ENCODE data around the gene OR13C5. TPM values are rescaled to one million over a fixed set of nuclear protein-coding genes. Genes with fewer than 3 reads are reported as not detected.

Gene OR13C5
- total RNA-seq, 3 donors from 2014 or later: not detected

DNA sequence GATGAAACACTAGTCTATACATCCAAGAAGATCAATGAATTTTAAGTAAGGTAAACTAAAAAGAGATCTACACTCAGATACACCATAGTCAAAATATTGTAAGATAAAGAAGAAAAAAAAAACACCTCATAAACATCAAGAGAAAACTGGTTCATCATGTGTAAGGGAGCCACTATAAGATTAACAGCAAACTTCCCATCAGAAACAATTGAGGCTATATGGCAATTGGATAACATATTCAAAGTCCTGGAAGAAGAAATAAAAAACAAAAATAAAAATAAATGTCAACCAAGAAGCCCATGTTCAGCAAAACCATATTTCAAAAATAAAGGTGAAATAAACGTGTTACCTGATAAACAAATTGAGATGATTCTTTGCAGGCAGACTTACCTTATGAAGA lies 26.6 kb downstream of the OR13C5 start:
- H3K4me1 ChIP-seq: no peaks in the 10 kb centered on the region
- intact Hi-C loops (cut with DNase I; ENCODE audit: low total_unique reads): no loop called here
- no peak for DNase-seq (ENCODE audit: low spot score in 2 of 2)
- TF ChIP-seq POLR2A (IDR thresholded peaks at IDR 0.05): no peak
- TF ChIP-seq, protein P1, sequence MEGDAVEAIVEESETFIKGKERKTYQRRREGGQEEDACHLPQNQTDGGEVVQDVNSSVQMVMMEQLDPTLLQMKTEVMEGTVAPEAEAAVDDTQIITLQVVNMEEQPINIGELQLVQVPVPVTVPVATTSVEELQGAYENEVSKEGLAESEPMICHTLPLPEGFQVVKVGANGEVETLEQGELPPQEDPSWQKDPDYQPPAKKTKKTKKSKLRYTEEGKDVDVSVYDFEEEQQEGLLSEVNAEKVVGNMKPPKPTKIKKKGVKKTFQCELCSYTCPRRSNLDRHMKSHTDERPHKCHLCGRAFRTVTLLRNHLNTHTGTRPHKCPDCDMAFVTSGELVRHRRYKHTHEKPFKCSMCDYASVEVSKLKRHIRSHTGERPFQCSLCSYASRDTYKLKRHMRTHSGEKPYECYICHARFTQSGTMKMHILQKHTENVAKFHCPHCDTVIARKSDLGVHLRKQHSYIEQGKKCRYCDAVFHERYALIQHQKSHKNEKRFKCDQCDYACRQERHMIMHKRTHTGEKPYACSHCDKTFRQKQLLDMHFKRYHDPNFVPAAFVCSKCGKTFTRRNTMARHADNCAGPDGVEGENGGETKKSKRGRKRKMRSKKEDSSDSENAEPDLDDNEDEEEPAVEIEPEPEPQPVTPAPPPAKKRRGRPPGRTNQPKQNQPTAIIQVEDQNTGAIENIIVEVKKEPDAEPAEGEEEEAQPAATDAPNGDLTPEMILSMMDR (IDR thresholded peaks at IDR 0.05): no peak
- peaks cover 0 to 15% of the 10 kb centered on the region in 2 donors for H3K9me3 ChIP-seq
- H3K27me3 ChIP-seq: no peaks in the 10 kb centered on the region
- no peaks in the 10 kb centered on the region for H3K36me3 ChIP-seq
- no peak overlapping the region for H3K27ac ChIP-seq
- H3K4me3 ChIP-seq: no peak overlapping the region

DNA sequence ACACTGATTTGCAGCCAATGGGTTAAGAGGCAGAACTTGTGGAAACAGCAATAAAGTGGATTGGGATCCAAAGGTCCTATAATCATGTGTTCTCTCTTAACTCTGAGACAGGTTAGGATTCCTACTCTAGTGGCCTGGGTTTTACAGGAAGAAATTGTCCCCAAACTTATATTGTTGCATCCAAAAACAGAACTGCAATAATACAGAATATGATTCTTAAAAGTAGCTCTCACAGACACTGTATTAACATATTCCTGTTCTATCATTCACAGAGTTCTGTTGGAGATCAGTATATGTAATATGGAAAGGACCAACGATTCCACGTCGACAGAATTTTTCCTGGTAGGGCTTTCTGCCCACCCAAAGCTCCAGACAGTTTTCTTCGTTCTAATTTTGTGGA lies 30.3 kb downstream of the OR13C5 start, which contains the start of gene OR13C8:
OR13C8 (plus strand) TSS at position 301 of the 400 bp plus-strand sequence; CDS start at position 301, 0 bp downstream.
- no peak for DNase-seq (ENCODE audit: low spot score in 2 of 2)
- Histone ChIP-seq H3K27ac (no peak within 1 kb of the TSS), H3K36me3 (no peaks in the 10 kb centered on the region), H3K9me3 (peaks cover 0 to 15% of the 10 kb centered on the region in 2 donors), H3K4me1 (no peaks in the 10 kb centered on the region), H3K4me3 (no peak within 1 kb of the TSS), H3K27me3 (no peaks in the 10 kb centered on the region)
- intact Hi-C loops (cut with DNase I; ENCODE audit: low total_unique reads): no loop called here
- TF ChIP-seq POLR2AphosphoS5 (IDR thresholded peaks at IDR 0.05) (no peak), POLR2A (IDR thresholded peaks at IDR 0.05) (no peak)
- TF ChIP-seq, protein P1 (IDR thresholded peaks at IDR 0.05): no peak

DNA sequence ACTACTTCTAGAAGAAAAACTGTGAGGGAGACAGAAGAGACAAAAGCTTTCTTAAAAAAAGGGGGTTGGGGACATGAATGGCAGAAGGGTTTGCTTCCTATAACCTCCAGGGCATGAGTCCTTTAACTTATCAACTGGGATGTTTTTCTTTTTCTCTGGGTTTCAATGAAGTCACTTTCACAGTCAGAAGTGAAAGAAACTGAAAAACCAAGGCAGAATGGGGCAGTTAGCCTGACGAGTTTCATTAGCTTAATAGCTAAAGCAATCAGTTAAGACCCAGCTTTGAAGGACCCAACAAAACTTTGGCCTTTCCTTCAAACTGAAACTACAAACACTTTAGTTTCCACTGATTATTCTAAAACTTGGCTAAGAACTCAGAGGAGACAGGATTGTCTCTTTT lies 34.9 kb downstream of the OR13C5 start:
- Histone ChIP-seq H3K4me1 (no peaks in the 10 kb centered on the region), H3K27me3 (no peaks in the 10 kb centered on the region), H3K36me3 (no peaks in the 10 kb centered on the region), H3K9me3 (peaks cover 0 to 4% of the 10 kb centered on the region in 2 donors), H3K4me3 (no peak overlapping the region), H3K27ac (no peak overlapping the region)
- no peak for TF ChIP-seq POLR2A (IDR thresholded peaks at IDR 0.05)
- TF ChIP-seq POLR2AphosphoS5 (IDR thresholded peaks at IDR 0.05): no peak
- TF ChIP-seq, protein P1 (IDR thresholded peaks at IDR 0.05): no peak
- DNase-seq (ENCODE audit: low spot score in 2 of 2): no peak
- intact Hi-C loops (cut with DNase I; ENCODE audit: low total_unique reads): no loop called here

DNA sequence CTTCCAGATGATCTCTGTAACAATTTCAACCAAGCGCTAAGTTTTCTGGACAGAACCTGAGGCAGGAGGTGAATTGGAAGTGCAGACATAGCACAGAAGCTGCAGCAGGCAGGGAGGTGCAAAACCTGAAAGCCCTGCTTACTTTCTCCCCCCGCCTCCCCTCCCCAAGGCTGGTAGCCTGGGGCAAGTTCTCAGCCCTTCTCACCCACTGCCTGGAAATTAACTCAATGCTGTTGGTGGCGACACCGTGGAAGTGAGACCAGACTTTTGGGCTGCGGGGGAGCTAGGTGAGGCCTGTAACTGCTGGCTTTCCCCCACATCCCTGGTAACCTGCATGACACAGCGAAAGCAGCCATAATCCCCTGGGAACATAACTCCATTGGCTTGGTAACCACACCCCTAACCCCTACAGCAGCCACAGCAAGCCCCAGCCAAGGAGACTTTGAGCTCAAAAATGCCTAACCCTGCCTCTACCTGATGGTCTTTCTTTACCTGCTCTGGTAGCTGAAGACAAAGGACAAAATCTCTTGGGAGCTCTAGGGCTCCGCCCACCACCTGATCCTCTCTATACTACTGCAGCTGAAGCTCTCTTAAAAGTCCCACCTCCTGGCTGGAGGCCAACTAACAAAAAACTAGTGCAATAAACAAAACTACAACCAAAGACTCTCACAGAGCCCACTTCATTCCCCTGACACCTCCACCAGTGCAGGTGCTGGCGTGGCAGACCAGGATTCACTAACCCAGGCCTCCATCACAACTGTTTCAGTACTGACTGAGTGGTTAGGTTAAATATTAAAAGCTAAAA lies 42.2 kb downstream of the OR13C5 start:
- Histone ChIP-seq H3K9me3 (peaks cover 9 to 17% of the 10 kb centered on the region in 2 donors), H3K4me1 (no peaks in the 10 kb centered on the region), H3K4me3 (no peak overlapping the region), H3K36me3 (no peaks in the 10 kb centered on the region), H3K27me3 (no peaks in the 10 kb centered on the region), H3K27ac (no peak overlapping the region)
- TF ChIP-seq, protein P1 (IDR thresholded peaks at IDR 0.05): no peak
- TF ChIP-seq POLR2AphosphoS5 (IDR thresholded peaks at IDR 0.05): no peak
- no peak for TF ChIP-seq POLR2A (IDR thresholded peaks at IDR 0.05)
- intact Hi-C loops (cut with DNase I; ENCODE audit: low total_unique reads): no loop called here
- no peak for DNase-seq (ENCODE audit: low spot score in 2 of 2)

DNA sequence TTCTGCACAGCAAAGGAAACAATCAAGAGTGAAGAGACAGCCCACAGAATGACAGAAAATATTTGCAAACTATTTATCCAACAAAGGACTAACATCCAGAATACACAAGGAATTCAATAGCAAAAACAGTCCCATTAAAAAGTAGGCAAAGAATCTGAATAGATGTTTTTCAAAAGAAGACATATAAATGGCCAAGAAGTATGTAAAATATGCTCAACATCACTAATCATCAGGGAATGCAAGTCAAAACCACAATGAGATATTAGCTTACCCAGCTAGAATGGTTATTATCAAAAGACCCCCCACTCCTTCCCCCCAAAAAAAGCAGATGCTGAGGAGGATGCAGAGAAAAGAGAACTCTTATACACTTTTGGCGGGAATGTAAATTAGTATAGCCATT lies 43.7 kb downstream of the OR13C5 start:
- intact Hi-C loops (cut with DNase I; ENCODE audit: low total_unique reads): no loop called here
- TF ChIP-seq POLR2A (IDR thresholded peaks at IDR 0.05) (no peak), POLR2AphosphoS5 (IDR thresholded peaks at IDR 0.05) (no peak)
- TF ChIP-seq, protein P1 (IDR thresholded peaks at IDR 0.05): no peak

More for the DNA sequence above, 43.7 kb downstream of the OR13C5 start:
- Histone ChIP-seq H3K9me3 (peaks cover 9 to 17% of the 10 kb centered on the region in 2 donors), H3K4me3 (no peak overlapping the region), H3K36me3 (no peaks in the 10 kb centered on the region), H3K4me1 (no peaks in the 10 kb centered on the region), H3K27me3 (no peaks in the 10 kb centered on the region), H3K27ac (no peak overlapping the region)
- DNase-seq (ENCODE audit: low spot score in 2 of 2): no peak
